ENCODE results near the gene PLA2G2D.

Gene PLA2G2D, protein sequence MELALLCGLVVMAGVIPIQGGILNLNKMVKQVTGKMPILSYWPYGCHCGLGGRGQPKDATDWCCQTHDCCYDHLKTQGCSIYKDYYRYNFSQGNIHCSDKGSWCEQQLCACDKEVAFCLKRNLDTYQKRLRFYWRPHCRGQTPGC

DNA sequence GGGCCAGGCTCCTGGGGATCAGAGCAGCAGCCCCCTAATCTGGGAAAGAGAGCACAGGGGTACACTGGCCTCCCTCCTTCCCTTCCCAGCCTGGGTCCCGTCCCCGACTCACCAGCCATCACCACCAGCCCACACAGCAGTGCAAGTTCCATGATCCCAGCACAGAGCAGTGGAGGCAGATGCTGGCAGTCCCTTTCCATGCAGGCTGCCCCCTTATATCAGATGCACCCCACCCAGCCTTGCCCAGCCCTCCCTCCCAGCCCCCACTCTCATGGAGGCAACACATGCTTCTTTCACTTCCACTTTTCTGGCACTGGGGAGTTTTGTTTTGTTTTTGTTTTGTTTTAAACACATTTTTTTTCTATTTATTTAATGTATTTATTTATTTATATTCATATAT lies at the start of gene PLA2G2D:
TSS of gene PLA2G2D (minus strand) at position 190 of the 400 bp plus-strand sequence. CDS start at position 152, 38 bp downstream.
- in situ Hi-C loops (cut with HindIII; ENCODE audit: low sequenced_read_pairs), result no loop called here

DNA sequence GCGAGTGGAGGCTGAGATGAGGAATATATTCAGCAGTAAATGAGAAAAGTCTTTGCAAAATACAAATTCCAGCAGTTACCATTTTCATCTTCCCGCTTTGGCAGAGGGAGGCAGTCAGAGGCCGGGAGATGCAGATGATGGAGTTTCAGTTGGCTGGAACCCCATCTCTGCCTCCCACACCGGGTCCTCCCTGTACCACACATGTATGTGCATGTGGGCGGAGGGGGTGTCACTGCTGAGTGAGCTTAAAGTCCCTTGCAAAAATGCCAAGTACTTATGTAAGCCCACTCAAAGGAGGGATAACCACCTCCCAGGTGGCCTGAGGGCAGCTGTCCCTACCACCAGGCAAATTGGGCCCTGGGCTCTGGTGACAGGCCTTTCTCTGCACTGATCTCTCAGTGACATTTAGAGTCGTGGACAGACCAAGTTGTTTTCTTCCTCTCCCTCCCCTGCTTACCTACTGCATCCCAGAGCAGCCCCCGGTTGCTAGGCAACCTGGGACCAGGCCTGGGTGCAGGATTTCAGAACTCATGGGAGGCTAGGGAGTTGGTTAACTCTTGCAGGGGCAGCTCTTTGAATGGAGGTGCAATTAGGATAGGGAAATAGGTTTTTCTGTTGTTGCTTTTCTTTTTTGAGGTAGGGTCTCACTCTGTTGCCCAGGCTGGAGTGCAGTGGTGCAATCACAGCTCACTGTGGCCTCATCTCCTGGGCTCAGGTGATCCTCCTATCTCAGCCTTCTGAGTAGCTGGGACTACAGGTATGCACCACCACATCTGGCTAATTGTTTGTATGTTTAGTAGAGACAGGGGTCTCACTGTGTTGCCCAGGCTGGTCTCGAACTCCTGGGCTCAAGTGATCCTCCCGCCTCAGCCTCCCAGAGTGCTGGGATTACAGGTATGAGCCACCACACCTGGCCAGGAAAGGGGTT lies 49.5 kb upstream of the PLA2G2D start:
- in situ Hi-C loops (cut with HindIII; ENCODE audit: low sequenced_read_pairs), result loop anchor here (25.0 kb wide), 1 partner anchor 232 kb away; no protein-coding TSS in a partner anchor

- in situ Hi-C loops (cut with HindIII; ENCODE audit: low sequenced_read_pairs), result loop anchor here (25.0 kb wide), 1 partner anchor 230 kb away; no protein-coding TSS in a partner anchor
These were observed 47.8 kb upstream of the PLA2G2D start for GRCh38 chr1:20167126-20167525.

DNA sequence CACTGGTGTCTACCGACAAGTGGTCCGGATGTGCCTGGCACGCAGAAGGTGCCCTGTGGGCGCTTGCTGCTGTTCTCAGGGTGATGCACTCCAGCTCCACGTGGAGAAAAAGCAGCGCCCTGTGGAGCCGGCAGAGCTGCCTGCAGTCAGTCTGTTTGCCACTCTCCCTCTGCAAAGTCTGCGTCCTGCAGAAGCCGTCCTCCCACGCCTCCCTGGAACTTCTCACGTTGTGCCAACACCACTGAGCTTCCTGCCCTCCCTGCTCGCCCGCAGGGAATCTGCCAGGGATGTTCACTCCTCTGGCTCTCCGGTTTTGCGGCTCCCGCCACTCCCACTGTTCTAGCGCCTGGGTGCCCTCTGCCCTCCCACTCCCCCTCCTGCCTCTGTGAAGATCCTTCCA lies 46.7 kb upstream of the PLA2G2D start:
- in situ Hi-C loops (cut with HindIII; ENCODE audit: low sequenced_read_pairs), result loop anchor here (25.0 kb wide), 1 partner anchor 229 kb away; no protein-coding TSS in a partner anchor

GRCh38 chr1:20165522-20165951 lies 46.2 kb upstream of the PLA2G2D start:
- in situ Hi-C loops (cut with HindIII; ENCODE audit: low sequenced_read_pairs), result loop anchor here (25.0 kb wide), 1 partner anchor 228 kb away; no protein-coding TSS in a partner anchor

- in situ Hi-C loops (cut with HindIII; ENCODE audit: low sequenced_read_pairs), result loop anchor here (25.0 kb wide), 1 partner anchor 227 kb away; no protein-coding TSS in a partner anchor
These were observed 45.4 kb upstream of the PLA2G2D start for GRCh38 chr1:20164694-20165202.

GRCh38 chr1:20160034-20160433 lies 40.7 kb upstream of the PLA2G2D start:
- in situ Hi-C loops (cut with HindIII; ENCODE audit: low sequenced_read_pairs), result loop anchor here (25.0 kb wide), 1 partner anchor 223 kb away; no protein-coding TSS in a partner anchor

- in situ Hi-C loops (cut with HindIII; ENCODE audit: low sequenced_read_pairs), result loop anchor here (25.0 kb wide), 1 partner anchor 221 kb away; no protein-coding TSS in a partner anchor
These were observed 39.2 kb upstream of the PLA2G2D start for GRCh38 chr1:20158358-20159070.

GRCh38 chr1:20154301-20154831 lies 35.0 kb upstream of the PLA2G2D start:
- in situ Hi-C loops (cut with HindIII; ENCODE audit: low sequenced_read_pairs), result loop anchor here (25.0 kb wide), 1 partner anchor 217 kb away; no protein-coding TSS in a partner anchor

DNA sequence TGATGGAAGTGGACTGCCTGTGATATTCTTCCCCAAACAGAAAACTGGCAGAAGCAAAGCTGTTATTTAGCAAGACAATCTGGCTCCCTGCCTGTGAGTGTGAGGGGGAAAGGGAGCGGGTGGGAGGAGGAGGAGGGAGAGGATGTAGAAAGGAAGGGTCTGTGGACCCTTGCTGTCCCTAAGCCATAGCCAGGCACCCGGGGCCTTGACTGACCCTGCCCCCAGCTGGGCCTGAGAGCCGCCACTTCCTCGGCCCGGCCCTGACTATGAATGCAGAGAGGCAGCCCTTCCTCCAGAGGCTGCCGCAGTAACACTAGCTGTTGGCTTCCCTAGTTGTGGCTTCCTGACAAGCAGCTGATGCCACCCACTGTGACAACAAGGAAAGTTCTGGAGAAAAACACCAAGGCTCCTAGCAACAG lies 33.7 kb upstream of the PLA2G2D start:
- in situ Hi-C loops (cut with HindIII; ENCODE audit: low sequenced_read_pairs), result loop anchor here (25.0 kb wide), 1 partner anchor 216 kb away; no protein-coding TSS in a partner anchor

DNA sequence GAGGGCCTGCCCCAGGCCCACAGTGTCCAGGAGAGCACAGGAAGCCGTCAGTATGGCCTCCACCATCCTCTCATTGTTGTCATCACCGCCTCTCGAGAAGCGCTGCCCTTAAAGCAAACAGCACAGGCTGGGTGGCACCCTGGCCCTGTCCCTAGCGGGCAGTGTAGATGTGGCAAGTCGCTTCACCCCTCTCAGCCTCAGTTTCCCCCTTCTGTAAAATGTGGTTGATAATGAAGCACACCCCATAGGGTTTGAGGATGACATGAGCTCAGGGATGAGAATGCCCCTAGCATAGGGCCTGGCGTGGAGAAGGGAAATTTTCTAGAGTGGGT lies 33.2 kb upstream of the PLA2G2D start:
- in situ Hi-C loops (cut with HindIII; ENCODE audit: low sequenced_read_pairs), result loop anchor here (25.0 kb wide), 1 partner anchor 215 kb away; no protein-coding TSS in a partner anchor

DNA sequence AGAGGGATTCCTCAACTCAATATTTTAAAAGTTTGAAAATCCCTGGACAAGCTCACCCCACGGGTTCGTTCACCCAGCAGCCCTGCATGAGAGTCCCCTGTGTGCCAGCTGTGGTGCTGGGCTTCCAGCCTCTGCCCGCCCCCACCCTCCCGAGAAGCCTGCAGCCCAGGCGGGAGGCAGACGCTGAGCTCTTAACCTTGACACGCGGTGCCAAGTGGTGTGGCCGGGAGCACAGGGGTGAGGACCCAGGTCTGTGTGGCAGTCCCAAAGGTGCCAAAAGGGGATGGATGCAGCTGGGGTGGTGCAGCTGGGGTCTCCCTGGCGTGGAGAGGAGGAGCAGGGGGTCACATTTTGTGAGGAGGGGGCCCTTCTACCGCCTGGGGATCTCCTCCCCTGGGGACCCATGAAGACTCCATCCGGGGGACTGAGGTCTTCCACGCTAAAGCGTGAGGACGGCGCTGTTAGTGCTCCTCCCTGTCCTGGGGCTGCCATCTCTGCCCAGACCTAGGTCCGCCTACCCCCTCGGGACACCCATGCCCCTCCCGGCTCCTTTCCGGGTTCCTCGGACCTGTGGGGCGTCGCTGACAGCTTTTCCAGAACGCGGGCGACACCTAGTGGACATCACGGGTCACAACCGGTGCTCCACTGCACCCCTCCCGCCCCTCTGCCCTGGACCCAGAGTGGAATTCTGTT lies 32.7 kb upstream of the PLA2G2D start:
- in situ Hi-C loops (cut with HindIII; ENCODE audit: low sequenced_read_pairs), result loop anchor here (25.0 kb wide), 1 partner anchor 215 kb away; no protein-coding TSS in a partner anchor

DNA sequence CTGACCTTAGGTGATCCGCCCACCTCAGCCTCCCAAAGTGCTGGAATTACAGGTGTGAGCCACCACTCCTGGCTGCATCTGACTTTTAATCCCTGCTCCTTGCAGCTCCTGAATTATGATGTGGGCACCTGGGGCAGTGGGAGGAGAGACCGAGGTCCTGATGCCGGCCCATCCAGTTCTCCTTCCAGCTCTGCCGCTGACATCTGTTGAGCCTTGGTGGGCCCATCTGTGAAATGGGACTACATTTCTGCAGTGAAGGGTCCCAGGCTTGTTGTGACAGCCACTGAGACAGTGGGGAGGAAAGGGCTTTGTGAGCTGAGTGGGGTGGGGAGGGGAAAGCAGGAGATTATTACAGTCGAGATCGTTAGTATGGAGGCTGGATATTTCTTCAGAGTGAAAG lies 31.6 kb upstream of the PLA2G2D start:
- in situ Hi-C loops (cut with HindIII; ENCODE audit: low sequenced_read_pairs), result loop anchor here (25.0 kb wide), 1 partner anchor 214 kb away; no protein-coding TSS in a partner anchor

- in situ Hi-C loops (cut with HindIII; ENCODE audit: low sequenced_read_pairs), result loop anchor here (25.0 kb wide), 1 partner anchor 213 kb away; no protein-coding TSS in a partner anchor
These were observed 31.0 kb upstream of the PLA2G2D start for GRCh38 chr1:20150326-20150705.

DNA sequence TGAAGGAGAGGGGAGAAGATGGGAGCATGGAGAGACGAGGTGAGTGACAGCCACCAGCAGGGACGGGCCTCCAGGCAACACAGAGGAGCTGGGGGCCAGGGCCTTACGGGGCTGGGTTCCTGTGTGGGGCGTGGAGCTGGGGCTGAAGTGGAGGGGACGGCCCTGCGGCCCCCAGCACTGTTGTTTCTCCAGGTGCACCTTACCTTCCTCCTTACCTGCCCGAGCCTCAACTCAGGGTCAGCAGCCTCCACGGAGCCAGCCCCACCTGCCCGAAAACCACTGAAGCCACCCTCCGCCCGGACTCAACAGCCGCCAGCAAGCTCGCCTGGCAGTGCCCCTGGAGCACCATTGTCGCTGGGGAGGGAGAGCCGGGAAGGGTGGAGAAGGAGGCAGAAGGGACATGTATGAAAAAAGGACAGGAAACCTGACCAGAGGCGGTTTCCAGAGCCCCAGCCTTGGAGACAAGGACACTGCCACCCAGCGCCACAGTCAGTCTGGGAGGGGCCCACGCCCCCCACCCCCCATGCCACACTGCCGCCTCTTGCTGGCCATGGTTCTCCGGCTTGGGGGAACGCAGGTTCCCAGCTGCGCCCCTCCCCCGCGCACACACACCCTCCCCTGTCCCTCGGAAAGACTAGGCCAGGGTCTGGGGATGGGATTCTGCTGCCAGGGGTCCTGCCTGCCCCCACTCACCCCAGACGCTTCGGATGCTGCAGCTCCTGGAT lies 30.4 kb upstream of the PLA2G2D start:
- in situ Hi-C loops (cut with HindIII; ENCODE audit: low sequenced_read_pairs), result loop anchor here (25.0 kb wide), 1 partner anchor 212 kb away; no protein-coding TSS in a partner anchor

- in situ Hi-C loops (cut with HindIII; ENCODE audit: low sequenced_read_pairs), result no loop called here
These were observed 29.5 kb upstream of the PLA2G2D start for GRCh38 chr1:20148571-20149500.

DNA sequence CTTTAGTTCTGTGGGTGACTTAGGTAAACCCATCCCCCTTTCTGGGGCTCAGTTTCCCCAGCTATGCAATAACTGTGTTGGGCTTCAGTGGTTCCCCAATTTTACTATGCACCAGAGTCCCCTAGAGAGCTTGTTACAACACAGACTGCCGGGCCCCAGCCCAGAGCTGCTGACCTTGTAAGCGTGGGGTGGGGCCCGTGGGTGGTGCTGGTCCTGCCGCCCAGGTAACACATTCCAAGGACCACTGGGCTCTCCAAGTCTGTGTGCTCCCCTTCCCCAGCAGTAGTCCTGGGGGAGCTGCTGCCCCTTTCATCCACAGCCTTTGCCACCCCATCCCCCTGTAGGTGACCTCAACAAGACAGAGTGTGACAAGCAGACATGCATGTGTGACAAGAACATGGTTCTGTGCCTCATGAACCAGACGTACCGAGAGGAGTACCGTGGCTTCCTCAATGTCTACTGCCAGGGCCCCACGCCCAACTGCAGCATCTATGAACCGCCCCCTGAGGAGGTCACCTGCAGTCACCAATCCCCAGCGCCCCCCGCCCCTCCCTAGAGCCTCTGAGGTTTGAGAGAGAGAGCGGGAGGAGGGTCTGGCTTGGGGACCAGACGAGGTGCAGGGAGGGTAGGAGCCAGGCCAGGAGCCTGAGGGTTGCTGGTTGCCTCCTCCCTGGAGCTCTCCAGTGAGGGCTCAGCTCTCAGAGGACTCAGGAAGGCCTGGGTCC lies 28.7 kb upstream of the PLA2G2D start:
- in situ Hi-C loops (cut with HindIII; ENCODE audit: low sequenced_read_pairs), result no loop called here
